ELR (cell line): ENCODE results near the gene CYB561.

Source experiments
- DNase-seq: peaks from one replicate; pipeline ENCODE4 v3.0.0-alpha.2; 2015; ENCODE audit warnings: low read depth

The CYB561 gene

DNA sequence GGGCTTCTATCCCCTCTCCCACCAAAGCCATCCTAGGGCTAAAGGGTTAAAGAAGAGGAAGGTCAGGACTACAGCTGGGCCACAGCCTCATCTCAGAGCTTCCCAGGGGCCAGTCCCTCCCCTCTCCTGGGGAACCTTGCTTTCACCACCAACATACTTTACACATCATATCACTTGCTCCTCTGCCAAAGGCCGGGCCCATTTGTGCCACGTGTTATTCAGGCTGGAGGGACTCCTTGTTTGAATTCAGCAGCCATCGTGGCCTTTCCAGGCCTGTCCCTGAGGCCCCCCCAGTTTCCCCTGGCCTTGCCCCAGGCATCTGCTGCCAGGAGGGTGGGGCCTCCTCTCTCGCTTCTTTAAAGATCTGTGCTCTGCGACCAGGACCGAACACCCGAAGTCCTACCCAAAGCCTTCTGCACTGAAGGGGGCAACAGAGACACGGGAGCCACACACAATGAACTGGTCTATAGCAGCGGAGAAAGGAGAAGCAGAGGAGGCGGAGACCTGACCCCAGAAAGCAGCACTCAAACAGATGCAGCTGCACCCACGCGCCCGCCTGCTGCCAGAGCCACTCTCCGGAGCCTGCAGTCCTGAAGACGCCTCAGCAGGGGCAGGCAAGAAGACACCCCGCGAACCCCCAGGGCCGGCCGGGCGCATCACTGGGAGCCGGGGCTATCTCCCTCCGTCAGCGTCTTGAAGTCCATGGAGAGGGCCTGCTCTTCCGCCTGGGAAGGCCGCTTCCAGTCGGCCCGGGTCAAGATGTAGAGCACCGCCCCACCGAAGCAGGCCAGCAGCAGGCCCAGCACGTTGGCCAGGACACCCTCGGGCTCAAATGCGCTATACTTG is 12.1 kb downstream of the CYB561 start:
- peak; percentile 85 for DNase-seq

DNA sequence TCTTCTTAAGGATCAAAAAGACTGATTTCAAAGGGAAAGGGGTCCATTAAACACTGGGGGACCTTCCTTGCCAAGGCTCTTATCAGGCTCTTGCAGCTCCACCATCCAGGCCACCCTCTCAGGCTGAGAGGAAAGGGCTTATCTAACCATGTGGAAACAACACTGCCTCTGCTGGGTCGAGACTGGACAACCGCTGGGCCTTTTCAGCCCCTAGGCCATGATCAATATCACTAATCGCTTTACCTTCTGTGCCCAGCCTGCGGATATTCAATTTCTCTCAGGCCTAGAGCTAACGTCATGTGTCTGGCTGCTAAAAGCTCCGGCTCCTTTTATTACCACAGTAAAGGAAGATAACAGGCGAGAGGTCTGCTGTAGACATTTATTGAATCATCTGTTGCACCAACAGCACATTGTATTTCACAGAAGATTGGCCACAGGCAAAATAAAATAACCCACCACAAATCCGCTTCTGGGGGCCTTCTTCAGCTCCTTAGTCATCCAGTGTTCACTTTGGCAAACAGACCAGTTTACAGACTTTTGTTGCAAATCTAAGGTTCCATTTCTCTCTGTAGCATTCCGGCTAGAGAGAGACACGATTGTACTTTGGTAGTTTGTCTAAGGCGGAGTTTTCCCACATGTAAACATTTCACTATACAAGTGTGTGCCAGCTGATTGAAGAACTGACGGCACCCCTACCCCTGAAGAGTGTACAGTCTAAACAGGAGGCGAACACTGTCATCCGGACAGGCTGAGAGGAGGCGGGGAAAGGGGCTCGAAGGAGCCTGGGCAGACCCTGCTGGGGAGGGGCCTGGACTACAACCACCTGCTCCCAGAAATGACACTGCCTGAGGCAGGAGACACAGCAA is 13.9 kb downstream of the CYB561 start:
- DNase-seq, result peak; percentile 61

DNA sequence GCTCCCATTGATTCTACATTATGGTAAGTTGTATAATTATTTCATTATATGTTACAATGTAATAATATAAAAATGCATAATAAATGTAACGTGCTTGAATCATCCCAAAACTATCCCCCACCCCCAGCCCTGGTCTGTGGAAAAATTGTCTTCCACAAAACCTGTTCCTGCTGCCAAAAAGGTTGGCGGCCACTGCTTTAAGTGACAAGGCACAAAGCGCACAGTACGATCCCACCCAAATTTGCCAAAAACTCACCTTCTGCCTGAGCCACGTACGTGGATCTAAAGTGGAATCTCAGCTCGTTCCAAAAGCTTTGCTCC is 14.5 kb downstream of the CYB561 start:
- no peak for DNase-seq

DNA sequence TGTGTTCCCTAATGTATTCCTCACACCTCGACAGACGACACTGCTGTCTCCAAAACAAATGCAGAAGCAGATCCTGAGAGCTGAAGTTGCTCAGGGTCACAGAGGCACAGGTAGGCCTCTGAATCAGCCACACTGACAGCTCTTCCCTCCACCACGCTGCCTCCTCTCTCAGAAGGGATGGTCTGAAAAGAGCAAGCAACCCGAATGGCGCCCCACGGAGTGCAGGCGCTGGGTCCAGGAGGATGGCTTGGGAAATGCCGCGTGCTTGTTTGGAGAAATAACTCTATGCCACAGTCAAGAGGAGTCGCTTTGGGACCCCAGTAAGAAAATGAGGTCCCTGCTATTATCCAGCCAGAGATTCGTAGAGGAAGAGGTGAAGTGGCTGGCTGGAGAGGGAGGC is 15.9 kb downstream of the CYB561 start:
- DNase-seq, result no peak

DNA sequence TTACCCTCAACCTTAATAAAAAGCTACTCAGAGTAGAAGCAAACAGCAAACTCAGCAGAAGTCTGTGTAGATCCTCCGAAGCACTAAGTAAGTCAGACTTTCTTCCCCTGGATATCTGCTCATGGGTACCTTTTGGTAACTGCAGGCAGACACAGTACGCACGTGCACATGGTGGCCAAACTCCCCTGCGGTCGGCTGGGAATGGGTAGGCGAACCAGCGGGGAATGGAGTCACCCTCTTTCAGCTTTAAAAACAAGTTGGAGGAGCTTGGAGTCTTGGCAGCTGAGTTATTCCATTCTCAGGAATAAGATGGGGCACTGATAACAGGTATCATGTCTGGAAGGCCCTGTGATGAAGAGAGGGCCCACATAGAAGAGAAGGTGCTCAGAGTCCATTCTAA is 16.3 kb downstream of the CYB561 start:
- DNase-seq, result no peak

DNA sequence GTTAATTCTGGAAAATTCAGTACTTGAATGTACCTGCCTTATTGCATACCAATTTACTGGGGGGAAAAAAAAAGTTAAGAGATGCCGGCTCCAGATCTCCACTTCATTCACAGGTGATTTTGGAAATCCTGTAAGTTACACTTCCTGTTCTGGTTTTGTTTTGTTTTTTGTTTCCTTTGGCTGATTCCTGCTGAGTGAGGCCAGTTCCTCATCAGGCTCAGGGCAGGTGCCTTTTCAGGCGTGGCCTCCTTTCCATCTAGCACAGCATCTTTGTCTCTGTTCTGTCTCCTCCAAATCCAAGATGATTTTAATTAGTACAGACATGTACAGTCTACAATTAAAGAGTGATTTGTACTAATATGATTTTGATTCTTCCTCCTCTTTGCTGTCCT is 19.2 kb downstream of the CYB561 start:
- no peak for DNase-seq

DNA sequence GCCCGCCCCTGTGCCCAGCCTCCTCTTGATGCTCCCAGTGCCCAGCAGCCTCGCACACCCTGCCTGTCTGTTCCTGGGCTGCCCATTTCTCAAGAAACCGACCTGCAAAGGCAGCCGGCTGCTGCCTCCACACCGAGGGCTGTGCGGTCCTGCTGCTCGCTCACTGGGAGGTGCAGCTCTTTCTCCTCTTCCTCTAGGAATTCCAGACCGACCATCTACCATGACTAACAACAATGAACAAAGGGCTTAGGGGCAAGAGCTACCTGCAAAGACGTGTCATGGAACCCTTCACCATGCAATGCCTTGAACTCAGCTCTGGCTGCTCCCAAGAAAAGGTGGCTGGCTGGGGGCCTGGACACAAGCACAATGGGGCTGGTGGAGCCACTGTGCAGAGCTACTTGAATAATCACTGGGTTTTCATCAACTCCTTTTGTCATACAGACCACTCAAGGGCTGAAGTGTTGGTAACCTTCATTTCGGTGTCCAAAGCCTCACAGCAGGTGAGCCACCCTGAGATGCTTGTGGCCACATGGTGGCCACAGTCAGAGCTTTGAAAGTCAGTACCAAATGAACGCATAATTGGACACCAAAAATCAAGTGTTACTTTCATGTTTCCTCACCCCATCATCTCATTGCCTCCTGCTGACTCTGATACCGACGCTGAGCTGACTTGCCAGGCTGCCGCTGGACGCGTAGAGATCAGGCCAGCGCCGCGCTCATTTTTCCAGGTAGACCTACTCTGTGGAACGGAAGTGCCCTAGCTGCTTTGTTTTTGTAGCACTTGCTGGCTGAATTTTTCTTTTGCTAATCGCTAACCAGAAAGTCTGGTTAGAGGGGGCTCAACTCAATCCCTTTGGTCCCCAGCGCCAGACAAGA is 19.8 kb downstream of the CYB561 start:
- DNase-seq, result no peak

DNA sequence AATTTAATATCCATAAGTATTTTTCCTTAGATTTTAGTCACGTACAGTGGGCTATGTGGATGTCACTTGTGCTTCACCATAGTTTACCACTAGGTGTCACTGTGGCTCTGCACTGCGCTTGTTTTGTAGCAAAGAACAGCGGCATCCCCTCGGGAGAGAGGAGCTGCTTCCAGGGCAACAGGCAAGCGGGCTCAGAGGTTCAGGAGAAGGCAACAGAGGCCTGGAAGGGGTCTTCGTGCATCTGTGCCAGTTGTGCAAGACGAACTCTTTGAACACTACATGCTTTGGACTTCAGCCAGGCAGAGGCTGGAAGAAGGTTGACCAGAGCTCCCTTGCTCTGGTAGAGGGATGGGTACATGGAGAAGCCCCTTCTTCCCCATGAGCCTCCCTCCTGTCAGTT is 20.6 kb downstream of the CYB561 start:
- DNase-seq, result peak; percentile 88

DNA sequence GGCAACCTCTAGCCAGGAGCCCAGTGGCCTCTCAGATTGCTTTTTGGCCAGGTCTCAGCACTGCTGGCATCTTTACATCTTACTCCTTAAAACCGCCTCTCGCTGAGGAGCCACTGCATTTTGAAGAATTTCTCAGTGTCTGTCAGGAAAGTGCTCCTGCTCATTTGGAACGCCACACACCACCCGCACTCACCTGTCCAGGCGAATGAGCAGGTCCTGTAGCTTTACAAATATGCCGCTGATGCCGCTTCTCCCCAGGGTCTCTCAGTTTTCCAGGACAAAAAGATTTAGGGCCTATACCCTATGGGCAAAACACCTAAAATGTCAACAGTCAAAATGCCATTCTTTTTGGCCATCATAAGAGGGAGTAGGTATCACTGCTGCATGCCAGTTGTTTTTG is 22.1 kb downstream of the CYB561 start:
- no peak for DNase-seq

DNA sequence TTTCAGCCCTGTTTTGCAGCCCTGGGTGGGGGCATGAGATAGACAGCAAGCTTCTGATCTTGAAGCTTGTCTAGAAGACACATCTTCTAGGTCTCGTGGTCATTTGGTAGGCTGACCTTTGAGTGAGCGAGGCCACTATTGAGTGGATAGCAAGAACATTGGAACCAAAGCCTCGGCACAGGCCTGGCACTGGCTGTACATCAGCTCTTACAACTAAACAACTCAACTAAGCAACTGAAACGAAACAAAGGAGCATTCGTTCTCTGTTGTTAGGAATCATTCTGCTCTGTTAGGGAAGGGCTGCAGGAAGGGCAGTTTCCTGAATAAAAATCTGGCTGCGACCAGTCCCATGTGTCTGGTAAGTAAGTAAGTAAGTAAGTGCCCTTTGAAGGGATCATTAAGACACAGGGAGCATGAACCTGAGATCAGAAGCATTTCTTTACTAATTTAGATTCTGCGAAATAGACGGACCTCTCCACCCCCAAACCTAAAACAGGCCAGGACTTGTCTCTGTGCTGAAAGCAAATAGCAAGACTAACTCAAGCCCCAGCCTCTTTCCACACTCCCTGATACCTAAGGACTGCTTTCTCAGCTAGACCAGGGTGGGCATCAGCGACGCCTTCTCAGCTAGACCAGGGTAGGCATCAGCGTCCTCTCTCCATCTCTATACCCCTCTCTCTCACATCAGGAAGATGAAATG is 22.7 kb downstream of the CYB561 start:
- no peak for DNase-seq

DNA sequence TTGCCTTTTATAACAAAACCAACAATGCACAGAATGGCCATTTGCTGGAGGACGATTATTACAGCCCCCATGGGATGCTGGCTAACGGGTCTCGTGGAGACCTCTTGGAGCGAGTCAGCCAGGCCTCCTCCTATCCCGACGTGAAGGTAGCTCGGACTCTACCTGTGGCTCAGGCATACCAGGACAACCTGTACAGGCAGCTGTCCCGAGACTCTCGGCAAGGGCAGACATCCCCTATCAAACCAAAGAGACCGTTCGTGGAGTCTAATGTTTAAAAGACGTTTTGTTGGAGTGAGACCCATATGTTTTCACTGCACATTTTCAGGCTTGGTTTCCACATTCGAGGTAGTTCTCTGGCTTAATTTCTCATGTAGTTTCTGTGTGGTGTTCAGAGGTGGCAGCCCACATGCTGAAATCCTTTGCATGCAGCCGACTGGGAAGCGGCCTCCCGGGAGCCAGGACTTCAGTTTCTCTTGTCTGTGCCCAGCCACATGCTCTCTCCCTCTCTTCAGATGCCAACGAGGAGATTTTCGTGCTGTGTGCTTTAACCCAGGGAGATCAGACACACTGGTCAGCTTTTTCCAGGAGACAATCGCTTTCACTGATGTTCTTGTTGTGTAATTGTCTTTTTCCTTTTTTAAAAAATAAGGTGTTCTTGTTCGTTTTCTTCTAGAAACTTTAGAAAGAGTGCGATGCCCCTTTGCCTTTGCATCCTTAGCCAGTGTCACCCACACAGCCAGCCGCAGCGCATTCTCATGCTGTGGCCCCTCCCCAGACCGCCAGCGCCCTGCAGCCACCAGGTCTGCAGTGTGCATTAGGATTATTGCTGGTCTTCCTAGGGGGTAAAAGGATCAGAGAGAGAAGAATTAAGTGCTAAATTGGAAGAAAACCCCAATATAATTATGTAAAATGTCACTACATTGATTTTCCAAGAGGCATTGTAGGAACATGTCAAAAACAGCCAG is 24.1 kb downstream of the CYB561 start:
- no peak for DNase-seq

DNA sequence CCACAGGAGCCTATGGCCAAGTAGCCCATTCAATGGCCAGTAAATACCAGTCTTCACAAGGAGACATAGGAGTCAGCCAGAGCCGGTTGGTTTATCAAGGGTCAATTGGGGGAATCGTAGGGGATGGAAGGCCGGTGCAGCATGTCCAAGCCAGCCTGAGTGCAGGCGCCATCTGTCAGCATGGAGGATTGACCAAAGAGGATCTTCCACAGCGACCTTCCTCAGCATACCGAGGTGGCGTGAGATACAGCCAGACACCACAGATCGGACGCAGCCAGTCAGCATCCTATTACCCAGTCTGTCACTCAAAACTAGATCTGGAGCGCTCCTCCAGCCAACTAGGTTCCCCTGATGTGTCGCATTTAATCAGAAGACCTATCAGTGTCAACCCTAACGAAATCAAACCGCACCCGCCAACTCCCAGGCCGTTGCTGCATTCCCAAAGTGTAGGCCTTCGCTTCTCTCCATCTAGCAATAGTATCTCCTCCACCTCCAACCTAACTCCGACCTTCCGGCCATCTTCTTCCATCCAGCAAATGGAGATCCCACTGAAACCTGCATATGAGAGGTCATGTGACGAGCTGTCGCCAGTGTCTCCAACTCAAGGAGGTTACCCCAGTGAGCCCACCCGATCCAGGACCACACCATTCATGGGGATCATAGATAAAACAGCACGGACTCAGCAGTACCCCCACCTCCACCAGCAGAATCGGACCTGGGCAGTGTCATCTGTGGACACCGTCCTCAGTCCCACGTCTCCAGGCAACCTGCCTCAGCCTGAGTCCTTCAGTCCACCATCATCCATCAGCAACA is 25.0 kb downstream of the CYB561 start:
- DNase-seq, result no peak

DNA sequence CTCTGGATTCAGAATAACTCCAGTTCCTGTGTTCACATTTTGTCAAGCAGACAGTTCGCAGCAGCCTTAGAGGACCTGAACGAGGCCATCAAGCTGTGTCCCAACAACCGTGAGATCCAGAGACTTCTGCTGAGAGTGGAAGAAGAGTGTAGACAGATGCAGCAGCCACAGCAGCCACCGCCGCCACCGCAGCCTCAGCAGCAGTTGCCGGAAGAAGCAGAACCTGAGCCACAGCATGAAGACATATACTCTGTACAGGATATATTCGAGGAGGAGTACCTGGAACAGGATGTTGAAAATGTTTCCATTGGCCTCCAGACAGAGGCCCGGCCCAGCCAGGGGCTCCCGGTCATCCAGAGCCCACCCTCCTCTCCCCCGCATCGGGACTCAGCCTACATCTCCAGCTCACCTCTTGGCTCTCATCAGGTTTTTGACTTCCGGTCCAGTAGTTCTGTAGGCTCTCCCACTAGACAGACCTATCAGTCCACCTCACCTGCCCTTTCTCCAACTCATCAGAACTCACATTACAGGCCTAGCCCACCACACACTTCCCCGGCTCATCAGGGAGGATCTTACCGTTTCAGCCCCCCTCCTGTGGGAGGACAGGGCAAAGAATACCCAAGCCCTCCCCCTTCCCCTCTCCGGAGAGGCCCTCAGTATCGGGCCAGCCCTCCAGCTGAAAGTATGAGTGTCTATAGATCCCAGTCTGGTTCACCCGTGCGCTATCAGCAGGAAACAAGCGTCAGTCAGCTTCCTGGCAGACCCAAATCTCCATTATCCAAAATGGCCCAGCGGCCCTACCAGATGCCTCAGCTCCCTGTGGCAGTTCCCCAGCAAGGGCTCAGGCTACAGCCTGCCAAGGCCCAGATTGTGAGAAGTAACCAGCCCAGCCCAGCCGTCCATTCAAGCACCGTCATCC is 25.9 kb downstream of the CYB561 start:
- no peak for DNase-seq

DNA sequence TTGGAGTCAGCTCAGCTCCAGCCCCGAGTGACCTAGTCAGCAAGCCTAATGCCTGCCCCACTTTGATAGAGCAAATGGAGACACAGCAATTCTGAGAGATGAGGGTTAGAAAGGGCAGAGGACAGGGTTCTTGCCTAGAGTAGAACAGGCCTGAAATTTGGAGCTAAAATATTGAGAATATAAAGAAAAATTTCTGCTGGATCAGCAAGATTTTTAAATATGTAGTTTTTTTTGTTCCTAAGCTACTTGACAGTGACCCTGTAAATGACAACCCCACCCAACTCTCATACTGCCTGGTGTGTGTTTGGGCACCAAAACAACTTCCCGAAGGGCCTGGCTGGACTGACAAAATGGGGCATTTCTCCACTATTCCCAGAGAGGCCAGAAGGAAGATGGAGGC is 26.7 kb downstream of the CYB561 start:
- DNase-seq, result no peak

DNA sequence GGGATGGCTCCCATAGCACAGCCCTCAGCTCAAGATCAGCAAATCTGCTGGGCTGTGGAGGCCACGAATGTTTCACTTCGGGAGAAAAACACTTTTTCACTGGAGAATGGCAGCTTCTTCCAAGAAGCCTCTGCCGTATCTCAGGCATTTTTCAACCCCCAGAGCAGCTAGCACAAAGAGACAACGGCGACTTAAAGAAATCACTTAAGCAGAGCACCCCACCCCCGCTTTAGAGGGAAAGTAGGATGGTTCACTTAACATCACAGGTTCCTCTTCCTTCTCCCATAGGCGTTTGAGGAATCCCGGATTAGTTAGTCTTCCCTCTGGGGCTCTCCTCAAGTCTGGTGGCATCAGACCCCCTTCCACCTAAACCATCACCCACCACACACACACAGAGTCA is 27.6 kb downstream of the CYB561 start:
- DNase-seq, result no peak

DNA sequence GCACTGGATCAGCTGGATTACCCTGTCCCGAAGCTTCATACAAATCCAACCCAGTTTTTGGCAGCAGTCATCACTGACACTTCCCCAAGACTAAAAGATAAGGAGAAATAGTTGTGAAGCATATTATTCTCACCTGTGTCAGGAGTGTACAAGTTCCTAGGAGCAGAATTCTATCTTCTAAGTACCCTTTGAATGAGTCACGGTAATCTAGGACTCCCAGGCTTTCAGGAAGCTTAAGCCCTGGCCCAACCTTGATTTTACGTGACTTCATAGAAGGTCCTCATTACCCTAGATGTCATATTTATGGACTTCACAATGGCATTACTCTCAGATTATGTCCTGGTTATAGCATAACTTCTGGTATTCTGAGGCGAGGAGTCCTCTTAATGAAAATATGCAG is 31.9 kb downstream of the CYB561 start:
- no peak for DNase-seq

DNA sequence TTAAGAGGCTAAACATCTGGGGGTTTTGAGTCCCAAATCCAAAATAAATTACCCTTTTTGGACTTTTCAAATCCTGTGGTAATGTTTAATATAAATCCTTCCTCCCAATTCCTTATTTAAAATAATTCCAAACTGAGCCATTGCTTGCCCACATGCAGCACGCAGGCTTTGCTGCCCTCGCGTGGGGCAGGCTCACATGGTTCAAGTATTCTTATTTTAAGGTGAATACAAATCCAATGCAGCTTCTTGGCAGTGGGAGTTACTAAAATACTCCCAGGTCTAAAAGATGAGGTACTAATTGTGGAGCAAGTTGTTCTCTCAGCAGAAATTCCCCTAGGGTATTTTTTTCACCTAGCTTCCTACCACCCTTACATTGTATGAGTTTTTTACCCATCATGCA is 33.0 kb downstream of the CYB561 start:
- DNase-seq, result no peak

DNA sequence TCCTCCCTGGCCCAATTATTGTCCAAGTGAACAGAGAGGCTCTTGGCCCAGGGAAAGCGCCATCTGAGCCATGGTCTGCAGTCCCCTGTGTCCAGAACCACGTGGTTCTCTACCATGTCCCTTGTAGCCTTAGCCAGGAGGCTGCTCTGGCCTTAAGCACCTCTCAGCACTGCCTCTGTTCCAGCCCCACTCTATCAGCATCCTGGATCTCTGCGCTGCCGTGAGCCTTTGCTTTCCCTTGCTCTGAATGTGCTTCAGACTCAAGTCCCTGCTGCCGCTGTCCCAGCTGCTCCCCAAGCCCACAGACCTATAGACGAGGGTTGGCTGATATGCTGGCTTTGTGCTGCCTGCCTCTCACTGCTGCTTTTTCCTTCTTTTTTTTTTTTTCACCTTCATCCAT is 33.9 kb downstream of the CYB561 start:
- no peak for DNase-seq
